Breast epithelium (tissue), 4 donors: ENCODE data around the gene HIPK3. TPM values are rescaled to one million over a fixed set of nuclear protein-coding genes. Genes with fewer than 3 reads are reported as not detected.
"Not testable (repeated sequence)": the region's sequence is repeated elsewhere in the genome, so short reads cannot be mapped to it uniquely, and the experiment has no call there.

ENCODE experiments used
- DNase-seq, 2 donors: peaks; one replicate each; pipeline ENCODE4 v3.0.0-alpha.2; 2019; ENCODE audit warnings: low spot score in 2 of 2
- H3K27ac ChIP-seq, 2 donors: fragments of 200-600 bp; sonication (generic) in 1 of 2; one replicate each; pipeline ENCODE4 v1.5.1; 2016 to 2019; ENCODE audit warnings: mild to moderate bottlenecking in 1 of 2
- H3K27me3 ChIP-seq, 2 donors: fragments of 200-600 bp; sonication (generic) in 1 of 2; one replicate each; pipeline versions ENCODE4 v1.5.1 to v1.6.0; 2017 to 2019; ENCODE audit warnings: control low read depth in 1 of 2, mild to moderate bottlenecking in 1 of 2
- H3K36me3 ChIP-seq: fragments of 200-600 bp; one replicate; pipeline ENCODE4 v1.5.1; 2019
- H3K4me1 ChIP-seq, 2 donors: fragments of 200-600 bp; sonication (generic); one replicate each; pipeline ENCODE4 v1.5.1; 2016 to 2019; ENCODE audit warnings: control low read depth in 1 of 2
- H3K4me3 ChIP-seq, 3 donors: fragments of 200-600 bp; sonication (generic); 1 replicate in 2 of 3; 2 replicates in 1 of 3; pipeline ENCODE4 v1.5.1; 2016 to 2019; ENCODE audit warnings: mild to moderate bottlenecking in 3 of 3, moderate library complexity in 2 of 3
- H3K9me3 ChIP-seq, 2 donors: fragments of 200-600 bp; sonication (generic) in 1 of 2; one replicate each; pipeline ENCODE4 v1.5.1; 2016 to 2019; ENCODE audit warnings: control low read depth in 1 of 2
- CTCF ChIP-seq, 3 donors: fragments of 450-650 bp; IDR thresholded peaks; one replicate each; pipeline ENCODE4 v1.5.1; 2016 to 2017; ENCODE audit warnings: antibody characterized with exemption in 3 of 3, mild to moderate bottlenecking in 3 of 3, moderate library complexity in 3 of 3
- POLR2A ChIP-seq: fragments of 450-650 bp; IDR thresholded peaks from one replicate; pipeline ENCODE4 v1.6.1; 2016; ENCODE audit warnings: antibody characterized with exemption, mild to moderate bottlenecking, moderate library complexity
- POLR2AphosphoS5 ChIP-seq, 3 donors: sonication (generic); formaldehyde crosslinking; IDR thresholded peaks; one replicate each; pipeline ENCODE4 v1.6.1; 2017; ENCODE audit warnings: antibody characterized with exemption in 3 of 3
- intact Hi-C: fragments of 100-400 bp; cut with DNase I; formaldehyde crosslinking; loops from one replicate; pipeline ENCODE4 v1.15.1; 2023; ENCODE audit warnings: low total_unique reads
- total RNA-seq, 3 donors: library from RNA; depleted of rRNA; stranded (reverse); fragments of >200 nt; gene quantifications; one replicate each; pipeline ENCODE4 v1.1.0, GENCODE V29; 2016

HIPK3 gene
- total RNA-seq, 3 donors from 2014 or later: 200 to 223 (median 202) TPM

DNA sequence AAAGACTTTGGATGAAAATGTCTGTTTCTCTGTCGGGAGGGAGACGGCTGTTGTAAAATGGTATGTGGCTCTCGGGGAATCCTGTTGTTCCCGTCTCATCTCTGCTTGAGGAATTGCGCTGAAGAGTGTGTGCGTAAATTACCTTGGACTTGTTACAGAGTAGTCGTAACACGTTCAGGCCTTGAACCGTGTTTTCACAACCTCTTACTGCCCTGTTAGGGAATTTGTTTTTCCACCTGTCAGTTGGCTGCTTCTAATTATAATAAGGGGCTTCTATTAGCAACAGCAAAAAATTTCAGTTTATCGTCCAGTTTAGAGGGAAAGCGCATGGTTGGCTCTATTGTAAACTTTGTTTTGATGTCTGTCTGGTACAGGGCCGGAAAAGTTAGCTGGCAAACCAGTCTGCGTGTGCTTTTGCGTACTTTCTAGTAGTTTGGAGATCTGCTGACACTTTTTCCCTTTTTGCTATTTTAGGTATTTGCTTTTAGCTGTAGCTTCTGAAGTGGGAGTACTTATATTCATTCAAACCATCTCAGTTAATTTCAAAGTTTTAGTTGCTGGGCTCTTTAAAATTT, 1.5 kb downstream of the HIPK3 start:
- Histone ChIP-seq H3K4me3 (peak overlapping the region; percentile 75 to 94 (median 78)), H3K36me3 (no peaks in the 10 kb centered on the region), H3K27me3 (no peaks in the 10 kb centered on the region), H3K9me3 (no peaks in the 10 kb centered on the region), H3K4me1 (peaks cover 0 to 9% of the 10 kb centered on the region in 2 donors), H3K27ac (peak overlapping the region; percentile 99 to 100)
- intact Hi-C loops: no loop called here
- no peak for DNase-seq
- TF ChIP-seq POLR2A (no peak), CTCF (IDR thresholded peaks at IDR 0.05) (peak in 1 of 3 donors; percentile 5)

- no peak for DNase-seq
- TF ChIP-seq POLR2AphosphoS5 (IDR thresholded peaks at IDR 0.05): no peak
- no peak for TF ChIP-seq CTCF (IDR thresholded peaks at IDR 0.05)
- TF ChIP-seq POLR2A: no peak
- Histone ChIP-seq H3K4me1 (peaks cover 0 to 15% of the 10 kb centered on the region in 2 donors), H3K27ac (peak overlapping the region; percentile 99 to 100), H3K9me3 (no peaks in the 10 kb centered on the region), H3K36me3 (no peaks in the 10 kb centered on the region), H3K4me3 (peak overlapping the region; percentile 75 to 94 (median 78)), H3K27me3 (no peaks in the 10 kb centered on the region)
- intact Hi-C loops: no loop called here
Measured at GRCh38 chr11:33259869-33260268, 2.7 kb downstream of the HIPK3 start.

DNA sequence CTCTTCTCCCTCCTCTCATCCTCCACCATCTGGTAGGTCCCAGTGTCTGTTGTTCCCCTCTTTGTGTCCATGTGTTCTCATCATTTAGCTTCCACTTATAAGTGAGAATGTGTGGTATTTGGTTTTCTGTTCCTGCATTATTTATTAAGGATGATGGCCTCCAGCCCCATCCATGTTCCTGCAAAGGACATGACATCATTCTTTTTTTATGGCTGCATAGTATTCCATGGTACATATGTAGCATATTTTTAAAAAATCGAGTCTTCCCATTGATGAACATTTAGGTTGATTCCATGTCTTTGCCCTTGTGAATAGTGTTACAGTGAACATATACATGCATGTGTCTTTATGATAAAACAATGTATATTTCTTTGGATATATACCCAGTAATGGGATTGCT, 4.2 kb downstream of the HIPK3 start:
- Histone ChIP-seq H3K4me1 (peaks cover 0 to 15% of the 10 kb centered on the region in 2 donors), H3K4me3 (peak overlapping the region in 1 of 3 donors; percentile 13), H3K27ac (peak overlapping the region; percentile 45 to 55)
- H3K36me3 ChIP-seq, H3K27me3 ChIP-seq, DNase-seq, H3K9me3 ChIP-seq, intact Hi-C loops: not testable (repeated sequence)

DNA sequence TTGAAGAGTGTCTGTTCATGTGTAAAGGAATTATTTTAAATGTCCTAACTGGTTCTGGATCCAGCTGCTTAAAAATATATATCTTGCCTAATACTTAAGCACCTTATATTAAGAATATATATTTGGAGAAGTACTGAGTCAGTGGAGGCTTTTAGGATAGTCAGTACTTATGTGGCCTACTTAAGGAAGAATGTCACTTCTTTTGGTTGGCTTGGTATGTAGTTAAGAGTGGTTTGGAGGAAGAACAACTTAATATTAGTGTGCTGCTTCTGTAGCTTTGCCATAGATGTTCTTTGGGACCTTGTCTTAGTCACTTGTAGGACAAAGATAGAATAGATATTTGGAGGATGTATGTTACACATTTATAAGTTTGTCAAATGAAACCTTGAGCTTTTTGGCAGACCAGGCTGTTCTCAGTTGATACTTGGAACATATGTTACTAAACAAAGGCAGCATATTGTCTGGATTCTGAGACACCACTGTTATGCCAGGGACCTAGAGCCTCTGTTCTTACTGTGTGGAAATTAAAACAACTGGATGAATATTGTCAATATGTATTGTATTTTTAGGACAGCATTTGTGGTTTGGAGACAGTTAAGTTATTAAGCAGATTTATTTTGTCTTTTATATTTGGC, 4.9 kb downstream of the HIPK3 start:
- peak overlapping the region; percentile 45 to 55 for H3K27ac ChIP-seq
- no peaks in the 10 kb centered on the region for H3K27me3 ChIP-seq
- intact Hi-C loops: no loop called here
- no peaks in the 10 kb centered on the region for H3K9me3 ChIP-seq
- TF ChIP-seq POLR2A (no peak), CTCF (IDR thresholded peaks at IDR 0.05) (no peak), POLR2AphosphoS5 (IDR thresholded peaks at IDR 0.05) (no peak)
- H3K4me1 ChIP-seq: peaks cover 0 to 20% of the 10 kb centered on the region in 2 donors
- no peak for DNase-seq
- no peaks in the 10 kb centered on the region for H3K36me3 ChIP-seq
- peak overlapping the region in 1 of 3 donors; percentile 13 for H3K4me3 ChIP-seq

GRCh38 chr11:33263549-33263948, 6.4 kb downstream of the HIPK3 start:
- no peaks in the 10 kb centered on the region for H3K9me3 ChIP-seq
- TF ChIP-seq CTCF (IDR thresholded peaks at IDR 0.05) (no peak), POLR2AphosphoS5 (IDR thresholded peaks at IDR 0.05) (no peak), POLR2A (no peak)
- peaks cover 0 to 24% of the 10 kb centered on the region in 2 donors for H3K4me1 ChIP-seq
- no peak for DNase-seq
- peak overlapping the region in 1 of 2 donors; percentile 65 for H3K27ac ChIP-seq
- intact Hi-C loops: no loop called here
- H3K36me3 ChIP-seq: no peaks in the 10 kb centered on the region
- no peaks in the 10 kb centered on the region for H3K27me3 ChIP-seq
- H3K4me3 ChIP-seq: peak overlapping the region in 1 of 3 donors; percentile 44
